NCI-H526 (cell line): ENCODE results near the gene KRT74.

ENCODE experiments used
- DNase-seq, 2 experiments: peaks; one replicate each; lab custom pipeline; 2025; lab: John Stamatoyannopoulos, UW

KRT74 gene

GRCh38 chr12:52537101-52537500, 36.5 kb downstream of the KRT74 start:
- no peak for DNase-seq

- no peak for DNase-seq
Observed at GRCh38 chr12:52535574-52535973, 38.1 kb downstream of the KRT74 start.

GRCh38 chr12:52534482-52534881, 39.2 kb downstream of the KRT74 start:
- DNase-seq = no peak

GRCh38 chr12:52533686-52534470, 39.8 kb downstream of the KRT74 start:
- DNase-seq = no peak

GRCh38 chr12:52532636-52533035, 41.0 kb downstream of the KRT74 start:
- no peak for DNase-seq

GRCh38 chr12:52531566-52532300, 41.9 kb downstream of the KRT74 start:
- no peak for DNase-seq

GRCh38 chr12:52530905-52531304, 42.7 kb downstream of the KRT74 start:
- DNase-seq = no peak

GRCh38 chr12:52530366-52530765, 43.3 kb downstream of the KRT74 start:
- DNase-seq = no peak

GRCh38 chr12:52529846-52530245, 43.8 kb downstream of the KRT74 start:
- no peak for DNase-seq

- no peak for DNase-seq
Observed at GRCh38 chr12:52529417-52529816, 44.2 kb downstream of the KRT74 start.

- peak in 1 of 2 experiments; percentile 34 for DNase-seq
Observed at GRCh38 chr12:52528641-52529143, 45.0 kb downstream of the KRT74 start.

- no peak for DNase-seq
Observed at GRCh38 chr12:52527121-52527800, 46.4 kb downstream of the KRT74 start.

GRCh38 chr12:52526511-52526951, 47.1 kb downstream of the KRT74 start:
- DNase-seq = no peak

- DNase-seq = no peak
Observed at GRCh38 chr12:52525661-52526499, 47.8 kb downstream of the KRT74 start.

GRCh38 chr12:52524898-52525591, 48.6 kb downstream of the KRT74 start:
- DNase-seq = peak; percentile 62 to 80

- peak in 1 of 2 experiments; percentile 29 for DNase-seq
Observed at GRCh38 chr12:52524241-52524897, 49.3 kb downstream of the KRT74 start.

- no peak for DNase-seq
Observed at GRCh38 chr12:52523824-52524223, 49.8 kb downstream of the KRT74 start.

GRCh38 chr12:52522346-52523011, 51.2 kb downstream of the KRT74 start:
- DNase-seq = no peak

- DNase-seq = no peak
Observed at GRCh38 chr12:52521568-52522266, 51.9 kb downstream of the KRT74 start.
